GM23248 (cell line): ENCODE measurements around the gene VPS52. TPM values are rescaled to one million over a fixed set of nuclear protein-coding genes. Genes with fewer than 3 reads are reported as not detected.
"Not testable (repeated sequence)": the region's sequence is repeated elsewhere in the genome, so short reads cannot be mapped to it uniquely, and the experiment has no call there.

ENCODE experiments used
- DNase-seq: peaks from one replicate; pipeline ENCODE4 v3.0.0-alpha.2; 2015
- H2AFZ ChIP-seq: fragments of 200-600 bp; sonication (generic); 2 replicates; pipeline ENCODE4 v1.6.1; 2016; ENCODE audit warnings: antibody characterized with exemption
- H3F3A ChIP-seq: fragments of 200-600 bp; sonication (generic); 2 replicates; pipeline ENCODE4 v1.6.1; 2016; ENCODE audit warnings: mild to moderate bottlenecking, antibody characterized with exemption, mixed run types; ENCODE audit not compliant: insufficient read depth
- H3K27ac ChIP-seq: fragments of 200-600 bp; sonication (generic); 2 replicates; pipeline ENCODE4 v1.5.1; 2016; ENCODE audit warnings: mild to moderate bottlenecking
- H3K27me3 ChIP-seq: fragments of 200-600 bp; sonication (generic); replicated peaks from 2 replicates; pipeline ENCODE4 v1.6.1; 2016; ENCODE audit warnings: mild to moderate bottlenecking; ENCODE audit not compliant: insufficient read depth
- H3K36me3 ChIP-seq: fragments of 200-600 bp; sonication (generic); 2 replicates; pipeline ENCODE4 v1.6.1; 2016; ENCODE audit warnings: low read depth, mild to moderate bottlenecking
- H3K4me1 ChIP-seq: fragments of 200-600 bp; sonication (generic); 2 replicates; pipeline ENCODE4 v1.6.1; 2016; ENCODE audit warnings: mild to moderate bottlenecking; ENCODE audit not compliant: insufficient read depth
- H3K4me2 ChIP-seq: fragments of 200-600 bp; sonication (generic); one replicate; pipeline ENCODE4 v1.6.1; 2016; ENCODE audit warnings: mild to moderate bottlenecking; ENCODE audit not compliant: unreplicated experiment
- H3K4me3 ChIP-seq: fragments of 200-600 bp; sonication (generic); 2 replicates; pipeline ENCODE4 v1.5.1; 2016; ENCODE audit warnings: mild to moderate bottlenecking
- H3K79me2 ChIP-seq: fragments of 200-600 bp; sonication (generic); 2 replicates; pipeline ENCODE4 v1.6.1; 2016; ENCODE audit warnings: mild to moderate bottlenecking; ENCODE audit not compliant: insufficient read depth
- H3K9ac ChIP-seq: fragments of 200-600 bp; sonication (generic); 2 replicates; pipeline ENCODE4 v1.6.1; 2016; ENCODE audit warnings: mild to moderate bottlenecking
- H3K9me2 ChIP-seq: fragments of 200-600 bp; sonication (generic); 2 replicates; pipeline ENCODE4 v1.6.1; 2016; ENCODE audit warnings: mixed run types, mild to moderate bottlenecking, moderate library complexity; ENCODE audit not compliant: insufficient read depth
- H3K9me3 ChIP-seq: fragments of 200-600 bp; sonication (generic); one replicate; pipeline ENCODE4 v1.6.1; 2017; ENCODE audit warnings: low read depth
- H4K20me1 ChIP-seq: fragments of 200-600 bp; sonication (generic); 2 replicates; pipeline ENCODE4 v1.6.0; 2016; ENCODE audit not compliant: insufficient read depth
- EZH2 ChIP-seq: fragments of 200-600 bp; sonication (generic); IDR thresholded peaks from 2 replicates; pipeline ENCODE4 v1.6.1; 2018; ENCODE audit warnings: antibody characterized with exemption, mild to moderate bottlenecking; ENCODE audit not compliant: insufficient read depth, poor library complexity, severe bottlenecking
- EZH2phosphoT487 ChIP-seq: fragments of 200-600 bp; sonication (generic); IDR thresholded peaks from 2 replicates; pipeline ENCODE4 v1.6.1; 2018; ENCODE audit warnings: antibody characterized with exemption, moderate library complexity, mild to moderate bottlenecking, low read depth; ENCODE audit not compliant: insufficient read depth
- WGBS, 2 experiments: methylation state at CpG; one replicate each; pipeline ENCODE4 v1.1.6; 2015 to 2017; ENCODE audit warnings: low lambda C conversion rate in 2 of 2, low coverage in 1 of 2; ENCODE audit errors: missing lambda C conversion rate in 2 of 2; 5-methylcytosine and 5-hydroxymethylcytosine counted together
- in situ Hi-C: fragments of 300-500 bp; cut with MboI; formaldehyde crosslinking; loops from 2 replicates; pipeline ENCODE4 v1.15.0; 2020
- polyA plus RNA-seq: library from polyadenylated mRNA; unstranded; fragments of >200 nt; fragmentation: Nextera tagmentation; extraction: Ambion mirVana; gene quantifications from 2 replicates; pipeline ENCODE4 v1.2.1, GENCODE V29; 2016
- total RNA-seq: library from RNA; depleted of rRNA; stranded (reverse); fragments of >200 nt; shearing (Covaris generic); gene quantifications from 2 replicates; pipeline ENCODE4 v1.2.3, GENCODE V29; 2014

Gene VPS52
- total and polyA plus RNA-seq, 2 experiments from 2014 or later, result 32.3 to 33.9 TPM

- Histone ChIP-seq H3K9me3 (no peaks in the 10 kb centered on the region), H3K4me1 (peaks cover 35% of the 10 kb centered on the region), H3F3A (peaks cover 63% of the 10 kb centered on the region), H2AFZ (no peak within 1 kb of the TSS), H4K20me1 (peaks cover 4% of the 10 kb centered on the region; the same call in 1 of the 2 replicates), H3K36me3 (peaks cover 40% of the 10 kb centered on the region), H3K27me3 (no peaks in the 10 kb centered on the region), H3K4me3 (peak within 1 kb of the TSS; percentile 61), H3K9ac (peak within 1 kb of the TSS; percentile 88), H3K4me2 (peak within 1 kb of the TSS; percentile 98), H3K79me2 (peaks cover 41% of the 10 kb centered on the region), H3K9me2 (no peaks in the 10 kb centered on the region), H3K27ac (peak within 1 kb of the TSS; percentile 81)
- 3 to 6% methylated on average over 58 to 66 of the region's 80 CpGs for WGBS, 2 experiments
- DNase-seq, result peak; percentile 87
- TF ChIP-seq EZH2, result no peak
- no peak for TF ChIP-seq EZH2phosphoT487
- in situ Hi-C loops, result no loop called here
Measured at GRCh38 chr6:33276864-33277662, 5.4 kb upstream of the VPS52 start, which contains the start of gene B3GALT4. Gene B3GALT4, plus strand, starts transcription at chr6:33277123. Its CDS starts 297 bp downstream, at chr6:33277420.

DNA sequence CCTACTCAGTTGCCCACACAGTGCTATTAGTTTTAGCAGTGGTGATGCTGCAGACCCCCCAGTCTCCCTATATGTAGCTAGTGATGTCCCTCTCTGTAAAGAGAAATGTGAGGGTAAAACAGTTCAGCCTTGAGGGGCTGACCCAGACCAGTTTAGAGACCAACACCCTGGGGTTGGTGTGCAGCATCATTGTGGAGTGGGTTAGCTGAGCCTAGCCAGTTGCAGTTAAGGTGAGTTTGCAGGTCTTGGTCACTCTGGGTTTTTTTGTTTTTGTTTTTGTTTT lies 4.8 kb upstream of the VPS52 start:
- peak overlapping the region; percentile 40 for H3K27ac ChIP-seq
- no peaks in the 10 kb centered on the region for H3K9me2 ChIP-seq
- H3K9ac ChIP-seq, result peak overlapping the region; percentile 88
- peaks cover 4% of the 10 kb centered on the region; the same call in 1 of the 2 replicates for H4K20me1 ChIP-seq
- peaks cover 40% of the 10 kb centered on the region for H3K36me3 ChIP-seq
- H3K4me2 ChIP-seq, result peak overlapping the region; percentile 98
- no peak for TF ChIP-seq EZH2phosphoT487
- no peak for TF ChIP-seq EZH2
- no peaks in the 10 kb centered on the region for H3K27me3 ChIP-seq
- peaks cover 63% of the 10 kb centered on the region for H3F3A ChIP-seq
- in situ Hi-C loops, result no loop called here
- DNase-seq, result peak; percentile 20
- H3K4me1 ChIP-seq, result peaks cover 35% of the 10 kb centered on the region
- no peaks in the 10 kb centered on the region for H3K9me3 ChIP-seq
- peak overlapping the region; percentile 61 for H3K4me3 ChIP-seq
- H3K79me2 ChIP-seq, result peaks cover 43% of the 10 kb centered on the region
- no peak overlapping the region for H2AFZ ChIP-seq

DNA sequence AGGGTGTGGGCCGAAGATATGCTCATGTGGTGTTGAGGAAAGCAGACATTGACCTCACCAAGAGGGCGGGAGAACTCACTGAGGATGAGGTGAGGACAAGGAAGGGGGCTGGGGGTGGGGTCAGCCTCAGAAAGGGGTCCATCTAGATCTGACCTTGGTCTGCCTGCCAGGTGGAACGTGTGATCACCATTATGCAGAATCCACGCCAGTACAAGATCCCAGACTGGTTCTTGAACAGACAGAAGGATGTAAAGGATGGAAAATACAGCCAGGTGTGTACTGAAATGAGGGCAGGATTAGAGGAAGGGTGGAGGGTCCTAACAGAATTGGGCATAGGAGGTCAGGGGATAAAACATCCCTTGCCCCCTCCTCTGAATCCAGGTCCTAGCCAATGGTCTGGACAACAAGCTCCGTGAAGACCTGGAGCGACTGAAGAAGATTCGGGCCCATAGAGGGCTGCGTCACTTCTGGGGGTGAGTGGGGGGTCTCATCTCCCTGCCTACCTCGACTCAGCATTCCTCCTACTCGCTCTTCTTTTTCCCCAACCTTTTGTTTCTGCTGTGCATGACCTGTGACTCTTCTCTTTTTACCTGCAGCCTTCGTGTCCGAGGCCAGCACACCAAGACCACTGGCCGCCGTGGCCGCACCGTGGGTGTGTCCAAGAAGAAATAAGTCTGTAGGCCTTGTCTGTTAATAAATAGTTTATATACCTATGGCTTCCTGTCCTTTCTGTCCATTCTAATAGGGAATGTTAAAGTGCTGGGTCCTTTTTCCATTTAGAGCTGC lies 4.3 kb upstream of the VPS52 start:
- Histone ChIP-seq H3K4me3 (peak overlapping the region; percentile 61), H3K4me1 (peaks cover 35% of the 10 kb centered on the region), H3K79me2 (peaks cover 47% of the 10 kb centered on the region), H3K9ac (peak overlapping the region; percentile 88), H3K27ac (peak overlapping the region; percentile 81), H3F3A (peaks cover 57% of the 10 kb centered on the region), H3K36me3 (peaks cover 40% of the 10 kb centered on the region), H3K4me2 (peak overlapping the region; percentile 98)
- 80% methylated on average over 16 of the region's 16 CpGs for WGBS, 2 experiments
- H2AFZ ChIP-seq, H3K9me3 ChIP-seq, DNase-seq, in situ Hi-C loops, H4K20me1 ChIP-seq, H3K27me3 ChIP-seq, H3K9me2 ChIP-seq: not testable (repeated sequence)

DNA sequence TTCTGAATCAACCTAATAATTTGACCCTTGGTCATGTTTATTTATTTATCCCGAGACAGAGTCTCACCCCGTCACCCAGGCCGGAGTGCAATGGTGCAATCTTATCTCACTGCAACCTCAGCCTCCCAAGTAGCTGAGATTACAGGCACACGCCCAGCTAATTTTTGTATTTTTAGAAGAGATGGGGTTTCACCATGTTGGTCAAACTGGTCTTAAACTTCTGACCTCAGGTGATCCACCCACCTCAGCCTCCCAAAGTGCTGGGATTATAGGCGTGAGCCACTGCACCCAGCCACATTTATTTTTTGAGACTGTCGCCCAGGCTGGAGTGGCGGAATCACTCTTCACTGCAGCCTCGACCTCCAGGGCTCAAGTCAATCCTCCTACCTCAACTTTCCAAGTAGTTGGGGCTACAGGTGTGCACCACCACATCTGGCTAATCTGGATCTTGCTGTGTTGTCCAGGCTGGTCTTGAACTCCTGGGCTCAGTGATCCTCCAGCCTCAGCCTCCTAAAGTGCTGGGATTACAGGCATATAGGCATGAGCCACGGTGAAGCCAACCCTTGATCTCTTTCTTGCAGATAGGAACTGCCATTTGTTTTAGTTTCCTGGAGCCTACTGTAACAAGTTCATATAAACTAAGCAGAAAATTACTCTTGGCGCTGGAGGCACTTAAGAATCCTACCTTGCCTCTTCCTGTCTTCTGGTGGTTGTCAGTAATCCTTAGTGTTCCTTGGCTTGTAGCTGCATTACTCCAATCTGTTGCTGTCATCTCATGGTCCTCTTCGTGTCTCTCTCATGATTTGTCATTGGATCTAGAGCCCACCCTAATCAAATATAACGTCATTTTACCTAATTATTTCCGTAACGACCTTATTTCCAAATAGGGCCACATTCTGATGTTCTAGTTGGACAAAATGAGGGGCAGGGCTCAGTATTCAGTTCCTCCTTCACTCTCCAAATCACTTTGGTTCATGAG lies 2.5 kb upstream of the VPS52 start:
- WGBS, 2 experiments, result 55 to 61% methylated on average over 14 of the region's 14 CpGs
- H3K79me2 ChIP-seq, result peaks cover 65% of the 10 kb centered on the region
- H3K4me3 ChIP-seq, result peak overlapping the region; percentile 79

More for the DNA sequence above, 2.5 kb upstream of the VPS52 start:
- no peaks in the 10 kb centered on the region for H3K9me2 ChIP-seq
- peaks cover 40% of the 10 kb centered on the region for H3K36me3 ChIP-seq
- peaks cover 4% of the 10 kb centered on the region; the same call in 1 of the 2 replicates for H4K20me1 ChIP-seq
- no peaks in the 10 kb centered on the region for H3K27me3 ChIP-seq
- no peak overlapping the region for H2AFZ ChIP-seq
- DNase-seq, result no peak
- H3K9me3 ChIP-seq, result no peaks in the 10 kb centered on the region
- peaks cover 39% of the 10 kb centered on the region for H3K4me1 ChIP-seq
- peaks cover 57% of the 10 kb centered on the region for H3F3A ChIP-seq
- no peak for TF ChIP-seq EZH2phosphoT487
- TF ChIP-seq EZH2, result no peak
- peak overlapping the region; percentile 88 for H3K9ac ChIP-seq
- peak overlapping the region; percentile 98 for H3K4me2 ChIP-seq
- peak overlapping the region; percentile 81 for H3K27ac ChIP-seq
- in situ Hi-C loops, result no loop called here
